AG09309 (cell line): Measurements from ENCODE around the gene C1orf105.

ENCODE experiments used
- DNase-seq: peaks from one replicate; pipeline ENCODE4 v3.0.0-alpha.2; 2010; ENCODE audit warnings: low read depth
- H3K4me3 ChIP-seq: 2 replicates; pipeline ENCODE4 v1.5.1; 2011; ENCODE audit warnings: mild to moderate bottlenecking, low read depth, low read length, moderate library complexity; ENCODE audit not compliant: control insufficient read depth
- TF ChIP-seq, protein P1 (sequence below): IDR thresholded peaks from 2 replicates; pipeline ENCODE4 v1.5.1; 2011; ENCODE audit warnings: mild to moderate bottlenecking, low read depth, low read length, inconsistent platforms; ENCODE audit not compliant: insufficient read depth, control insufficient read depth; ENCODE audit errors: missing control alignments

The C1orf105 gene

DNA sequence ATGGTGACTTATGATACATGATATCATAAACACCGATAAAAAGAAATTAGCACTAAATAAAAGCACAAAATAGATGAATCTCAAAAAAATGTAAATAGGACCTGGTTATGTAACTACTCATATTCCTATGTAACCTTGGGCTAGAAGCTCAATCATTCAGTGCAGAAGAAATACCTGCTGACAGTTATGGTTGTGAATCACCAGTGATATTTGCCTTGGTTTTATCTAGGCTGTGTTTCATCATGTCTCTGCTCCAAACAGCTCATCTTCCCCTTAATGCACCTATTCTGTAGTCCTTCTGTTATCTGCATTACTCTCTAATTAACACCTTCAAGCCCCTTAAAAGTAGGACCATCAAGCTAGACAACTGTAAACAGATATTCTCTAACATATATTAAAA lies 39.7 kb downstream of the C1orf105 start:
- TF ChIP-seq, protein P1, sequence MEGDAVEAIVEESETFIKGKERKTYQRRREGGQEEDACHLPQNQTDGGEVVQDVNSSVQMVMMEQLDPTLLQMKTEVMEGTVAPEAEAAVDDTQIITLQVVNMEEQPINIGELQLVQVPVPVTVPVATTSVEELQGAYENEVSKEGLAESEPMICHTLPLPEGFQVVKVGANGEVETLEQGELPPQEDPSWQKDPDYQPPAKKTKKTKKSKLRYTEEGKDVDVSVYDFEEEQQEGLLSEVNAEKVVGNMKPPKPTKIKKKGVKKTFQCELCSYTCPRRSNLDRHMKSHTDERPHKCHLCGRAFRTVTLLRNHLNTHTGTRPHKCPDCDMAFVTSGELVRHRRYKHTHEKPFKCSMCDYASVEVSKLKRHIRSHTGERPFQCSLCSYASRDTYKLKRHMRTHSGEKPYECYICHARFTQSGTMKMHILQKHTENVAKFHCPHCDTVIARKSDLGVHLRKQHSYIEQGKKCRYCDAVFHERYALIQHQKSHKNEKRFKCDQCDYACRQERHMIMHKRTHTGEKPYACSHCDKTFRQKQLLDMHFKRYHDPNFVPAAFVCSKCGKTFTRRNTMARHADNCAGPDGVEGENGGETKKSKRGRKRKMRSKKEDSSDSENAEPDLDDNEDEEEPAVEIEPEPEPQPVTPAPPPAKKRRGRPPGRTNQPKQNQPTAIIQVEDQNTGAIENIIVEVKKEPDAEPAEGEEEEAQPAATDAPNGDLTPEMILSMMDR, result no peak
- no peak for DNase-seq
- no peak overlapping the region for H3K4me3 ChIP-seq

DNA sequence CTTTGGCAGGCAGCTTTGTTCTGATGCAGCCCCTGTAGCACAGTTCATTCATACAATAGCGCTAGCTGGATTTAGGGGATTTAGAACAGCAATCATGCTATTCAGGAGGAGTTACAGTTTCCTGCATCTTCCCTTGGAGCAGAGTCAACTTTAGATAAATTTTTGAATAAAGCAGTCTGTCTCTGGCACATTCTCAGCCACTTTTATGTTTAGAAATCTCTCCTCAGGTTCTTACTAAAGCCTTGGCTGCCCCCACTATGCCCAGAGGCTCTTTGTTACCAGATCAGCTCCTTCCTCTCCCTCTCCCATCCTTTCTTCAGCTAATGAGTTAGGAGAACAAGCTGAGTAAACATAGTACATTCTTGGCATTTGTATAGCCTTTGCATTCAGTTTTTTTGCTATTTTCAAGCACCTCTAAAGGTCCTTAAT lies 40.4 kb downstream of the C1orf105 start:
- DNase-seq, result no peak
- TF ChIP-seq, protein P1, result no peak
- H3K4me3 ChIP-seq, result no peak overlapping the region

DNA sequence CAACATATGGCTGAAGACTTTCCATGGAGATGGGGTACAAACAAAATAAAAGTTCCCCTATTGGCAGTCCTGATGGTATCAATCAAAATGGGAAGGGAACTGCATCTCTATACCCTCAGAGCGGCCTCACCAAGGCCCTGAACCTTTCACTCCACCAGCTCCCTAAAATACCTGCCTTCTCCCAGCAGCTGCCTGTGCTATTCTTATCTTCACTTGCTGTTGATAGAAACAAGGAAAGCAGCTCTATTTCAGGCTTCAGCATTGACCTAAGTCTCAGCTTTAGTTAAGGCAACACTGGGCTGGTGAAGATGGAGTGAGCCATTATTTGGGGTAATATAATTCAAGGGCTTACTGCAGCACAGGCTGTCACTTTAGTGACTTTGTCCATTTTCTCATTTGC lies 45.1 kb downstream of the C1orf105 start:
- H3K4me3 ChIP-seq, result no peak overlapping the region
- no peak for DNase-seq
- TF ChIP-seq, protein P1, result no peak

DNA sequence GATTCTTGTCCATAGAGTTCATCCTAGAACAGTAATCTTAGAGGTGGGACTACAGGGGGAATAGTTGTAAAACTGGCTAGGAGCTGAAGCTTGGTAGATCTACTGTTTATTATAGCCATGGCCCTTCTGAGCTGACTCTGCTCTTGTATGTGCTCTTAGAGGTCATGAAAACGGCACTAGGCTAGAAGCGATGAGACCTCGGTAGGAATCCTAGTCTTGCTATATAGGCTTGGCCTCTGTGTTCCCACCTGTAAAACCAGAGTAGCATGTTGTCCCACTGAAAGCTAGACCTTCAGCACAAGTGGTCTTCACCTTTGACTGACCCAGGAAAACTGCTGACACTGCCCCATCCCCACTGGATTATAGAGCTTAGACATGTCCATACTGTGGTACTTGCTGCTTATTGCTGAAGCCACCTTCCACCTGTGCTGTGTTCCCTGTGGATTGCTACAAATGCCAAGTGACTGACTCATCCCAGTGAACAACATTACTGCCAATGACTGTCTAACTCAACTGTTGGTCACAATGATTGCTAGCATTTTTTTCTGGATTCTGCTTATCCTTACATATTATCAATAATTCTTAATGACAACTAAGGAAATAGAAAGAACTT lies 46.4 kb downstream of the C1orf105 start:
- no peak for DNase-seq
- H3K4me3 ChIP-seq, result no peak overlapping the region
- TF ChIP-seq, protein P1, result no peak

DNA sequence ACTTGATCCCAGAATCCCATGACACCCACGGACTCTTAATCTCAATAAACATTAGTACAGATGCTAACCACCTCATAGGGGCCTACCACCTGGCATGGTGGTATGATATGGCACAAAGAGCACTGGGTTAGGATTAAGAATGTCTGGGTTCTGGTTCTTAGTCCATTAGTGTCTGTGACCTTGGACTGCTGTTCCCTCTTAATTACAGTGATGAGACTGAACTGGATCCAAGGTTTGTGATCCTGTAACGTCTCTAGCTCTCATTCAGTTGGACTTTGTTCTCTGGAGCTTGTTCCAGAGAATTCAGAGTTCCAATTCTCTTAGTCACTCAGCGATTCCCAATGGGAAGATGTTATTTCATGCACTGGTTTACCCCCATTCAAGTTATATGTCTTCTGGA lies 47.0 kb downstream of the C1orf105 start:
- DNase-seq, result no peak
- TF ChIP-seq, protein P1, result no peak
- no peak overlapping the region for H3K4me3 ChIP-seq

DNA sequence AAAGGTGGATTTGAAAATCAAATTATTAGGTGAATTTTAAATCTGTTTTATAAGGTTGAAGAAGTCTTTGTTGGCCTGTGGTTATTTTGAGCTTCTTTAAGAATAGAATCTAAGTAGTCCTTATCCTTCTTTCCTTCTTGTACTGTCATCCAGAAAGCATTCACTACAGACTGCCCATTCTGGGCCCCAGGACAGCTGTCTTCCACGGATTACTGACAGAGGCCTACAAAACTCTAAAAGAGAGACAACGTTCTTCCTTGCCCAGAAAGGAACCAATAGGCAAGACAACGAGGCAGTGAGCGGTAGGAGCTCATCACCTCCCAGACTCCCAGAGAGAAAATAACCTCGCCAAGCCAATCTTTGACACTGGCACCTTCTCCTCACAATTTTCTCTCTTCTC lies 47.8 kb downstream of the C1orf105 start:
- no peak overlapping the region for H3K4me3 ChIP-seq
- TF ChIP-seq, protein P1, result no peak
- DNase-seq, result no peak
